Astrocyte (in vitro differentiated cells and primary cell): ENCODE measurements around the gene ZNRF4.

Source experiments
- CTCF ChIP-seq: IDR thresholded peaks from 2 replicates; pipeline ENCODE4 v1.5.1; 2011; ENCODE audit warnings: low read depth, mild to moderate bottlenecking, inconsistent platforms, low read length, moderate library complexity; ENCODE audit not compliant: insufficient read depth
- EZH2 ChIP-seq: IDR thresholded peaks from 2 replicates; pipeline ENCODE4 v1.6.1; 2012; ENCODE audit warnings: mild to moderate bottlenecking, low read length, inconsistent platforms; ENCODE audit not compliant: insufficient read depth

GRCh38 chr19:5436106-5436947 lies 18.9 kb upstream of the ZNRF4 start:
- TF ChIP-seq CTCF (no peak), EZH2 (no peak)
